Kidney tubule cell (primary cell): ENCODE measurements around the gene OR10K2.
"Not testable (repeated sequence)": the region's sequence is repeated elsewhere in the genome, so short reads cannot be mapped to it uniquely, and the experiment has no call there.

ENCODE experiments used
- DNase-seq: peaks from one replicate; pipeline ENCODE4 v3.0.0-alpha.2; 2018; ENCODE audit warnings: low spot score

Gene OR10K2

GRCh38 chr1:158426137-158426536, at the start of gene OR10K2:
OR10K2 (minus strand) TSS chr1:158426237; CDS start chr1:158420866, 5,371 bp downstream.
- DNase-seq, result no peak

- DNase-seq, result no peak
These were observed 45.9 kb upstream of the OR10K2 start, which contains the start of gene OR10R2 for GRCh38 chr1:158471920-158472319. OR10R2 (plus strand) TSS chr1:158472220; CDS start chr1:158472326, 106 bp downstream.

- no peak for DNase-seq
These were observed 35.5 kb upstream of the OR10K2 start, which contains the start of gene OR10K1 for GRCh38 chr1:158461534-158461933. OR10K1 (plus strand) TSS chr1:158461834; CDS start chr1:158465562, 3,728 bp downstream.

- no peak for DNase-seq
These were observed 32.2 kb upstream of the OR10K2 start for GRCh38 chr1:158458263-158458662.

GRCh38 chr1:158457246-158457645, 31.2 kb upstream of the OR10K2 start:
- no peak for DNase-seq

- DNase-seq, result no peak
These were observed 28.5 kb upstream of the OR10K2 start for GRCh38 chr1:158454537-158454936.

- no peak for DNase-seq
These were observed 19.3 kb upstream of the OR10K2 start for GRCh38 chr1:158445376-158445775.

GRCh38 chr1:158434741-158435140, 8.7 kb upstream of the OR10K2 start:
- DNase-seq, result no peak

GRCh38 chr1:158430163-158430562, 4.1 kb upstream of the OR10K2 start:
- DNase-seq, result not testable (repeated sequence)

- no peak for DNase-seq
These were observed 1.0 kb downstream of the OR10K2 start for GRCh38 chr1:158425027-158425426.

GRCh38 chr1:158422212-158422611, 3.8 kb downstream of the OR10K2 start:
- no peak for DNase-seq

GRCh38 chr1:158417586-158417985, 8.5 kb downstream of the OR10K2 start:
- DNase-seq, result no peak

- DNase-seq, result no peak
These were observed 11.2 kb downstream of the OR10K2 start for GRCh38 chr1:158414651-158415345.

- DNase-seq, result no peak
These were observed 18.9 kb downstream of the OR10K2 start for GRCh38 chr1:158407092-158407491.

- DNase-seq, result no peak
These were observed 25.2 kb downstream of the OR10K2 start for GRCh38 chr1:158400871-158401270.

- no peak for DNase-seq
These were observed 27.1 kb downstream of the OR10K2 start, which contains the start of gene OR10T2 for GRCh38 chr1:158398818-158399514. OR10T2 (minus strand) TSS chr1:158399466; CDS start chr1:158399466, 0 bp downstream.

GRCh38 chr1:158396646-158397045, 29.4 kb downstream of the OR10K2 start:
- peak; percentile 53 for DNase-seq

GRCh38 chr1:158393476-158393875, 32.6 kb downstream of the OR10K2 start:
- no peak for DNase-seq

GRCh38 chr1:158391099-158391498, 34.9 kb downstream of the OR10K2 start:
- DNase-seq, result peak; percentile 6

- no peak for DNase-seq
These were observed 35.7 kb downstream of the OR10K2 start for GRCh38 chr1:158390331-158390730.

GRCh38 chr1:158374860-158375259, 51.2 kb downstream of the OR10K2 start:
- no peak for DNase-seq

GRCh38 chr1:158374101-158374500, 51.9 kb downstream of the OR10K2 start:
- not testable (repeated sequence) for DNase-seq
